Activated B cell treated with CpG ODN at 0.5 μM for 24 hours (primary cell): ENCODE measurements around the gene TGM3. TPM values are rescaled to one million over a fixed set of nuclear protein-coding genes. Genes with fewer than 3 reads are reported as not detected.
A peak's percentile ranks its signal among the peaks of the same experiment; 100 is the strongest.

Experiments used
- ATAC-seq: fragments of 200-7000 bp; cut with Tn5 transposase; one replicate; pipeline ENCODE4 v1.10.0; 2021; ENCODE audit warnings: low read depth, mild to moderate bottlenecking, moderate library complexity
- CTCF ChIA-PET: fragments of 350-600 bp; sonication (Branson Sonifier 250); formaldehyde crosslinking; loops from one replicate; lab custom pipeline; 2021; ENCODE audit warnings: antibody characterized with exemption; lab: Charles Lee
- POLR2A ChIA-PET: fragments of 350-600 bp; sonication (Branson Sonifier 250); formaldehyde crosslinking; loops from one replicate; lab custom pipeline; 2021; ENCODE audit warnings: antibody characterized with exemption; lab: Charles Lee
- DNase-seq: peaks from one replicate; pipeline ENCODE4 v3.0.0; 2022
- H3K27ac Mint-ChIP-seq: one replicate; pipeline ENCODE4 v1.8.0; 2020; ENCODE audit warnings: mixed read lengths
- H3K27me3 Mint-ChIP-seq: one replicate; pipeline ENCODE4 v1.8.0; 2021; ENCODE audit warnings: mixed read lengths
- H3K36me3 Mint-ChIP-seq: one replicate; pipeline ENCODE4 v1.8.0; 2021; ENCODE audit warnings: low read depth, mixed read lengths
- H3K4me1 Mint-ChIP-seq: one replicate; pipeline ENCODE4 v1.8.0; 2021; ENCODE audit warnings: mixed read lengths
- H3K4me3 Mint-ChIP-seq: one replicate; pipeline ENCODE4 v1.8.0; 2020; ENCODE audit warnings: mild to moderate bottlenecking, mixed read lengths
- H3K9me3 Mint-ChIP-seq: one replicate; pipeline ENCODE4 v1.8.0; 2020; ENCODE audit warnings: mixed read lengths
- CTCF ChIP-seq: fragments of 200-600 bp; IDR thresholded peaks from one replicate; pipeline ENCODE4 v1.8.0; 2022; ENCODE audit warnings: antibody characterized with exemption, mild to moderate bottlenecking
- intact Hi-C: fragments of 100-400 bp; cut with micrococcal nuclease; formaldehyde crosslinking; loops from one replicate; pipeline ENCODE4 v1.15.1; 2024
- total RNA-seq: library from RNA; stranded (reverse); gene quantifications from 2 replicates; pipeline ENCODE4 v1.2.3, GENCODE V29; 2022

TGM3 gene
- total RNA-seq, 1 donor from 2014 or later: not detected

- ATAC-seq: no peak
- ChIA-PET CTCF (interaction anchor here (1.3 kb wide), 1 partner anchor 92 kb away, joined by 4 read pairs; no protein-coding TSS in a partner anchor), POLR2A (interaction anchor here (1.0 kb wide), 1 partner anchor 171 kb away, joined by 4 read pairs; the partner anchor contains the start of gene SNRPB)
- no peaks in the 10 kb centered on the region for H3K36me3 Mint-ChIP-seq
- H3K27ac Mint-ChIP-seq: no peak overlapping the region
- H3K27me3 Mint-ChIP-seq: no peaks in the 10 kb centered on the region
- intact Hi-C loops: no loop called here
- DNase-seq: no peak
- H3K4me3 Mint-ChIP-seq: no peak overlapping the region
- H3K9me3 Mint-ChIP-seq: no peaks in the 10 kb centered on the region
- TF ChIP-seq CTCF: no peak
- peaks cover 33% of the 10 kb centered on the region for H3K4me1 Mint-ChIP-seq
Observed at GRCh38 chr20:2299301-2299700, 3.5 kb downstream of the TGM3 start.

GRCh38 chr20:2300002-2300401 is 4.2 kb downstream of the TGM3 start:
- CTCF ChIA-PET: interaction anchor here (1.3 kb wide), 1 partner anchor 92 kb away, joined by 4 read pairs; no protein-coding TSS in a partner anchor

GRCh38 chr20:2300420-2300819 is 4.6 kb downstream of the TGM3 start:
- intact Hi-C loops: loop anchor here (2.0 to 10.0 kb wide), 4 partner anchors 170 to 498 kb away; partner anchors contain the start of gene SNRPB
- ATAC-seq (no peak), DNase-seq (no peak)
- POLR2A ChIA-PET: interaction anchor here (0.6 to 1.6 kb wide), 8 partner anchors 11 to 352 kb away, joined by 3 to 9 read pairs (median 4); partner anchors contain the start of gene SNRPB
- CTCF ChIA-PET: interaction anchor here (0.8 to 1.5 kb wide), 3 partner anchors 12 to 93 kb away, joined by 3 to 14 read pairs (median 3); no protein-coding TSS in a partner anchor
- Mint-ChIP-seq H3K36me3 (no peaks in the 10 kb centered on the region), H3K9me3 (no peaks in the 10 kb centered on the region), H3K27me3 (no peaks in the 10 kb centered on the region), H3K4me1 (peaks cover 33% of the 10 kb centered on the region), H3K27ac (peak overlapping the region; percentile 87), H3K4me3 (no peak overlapping the region)
- no peak for TF ChIP-seq CTCF

More at GRCh38 chr20:2300002-2300401, 4.2 kb downstream of the TGM3 start:
- POLR2A ChIA-PET: interaction anchor here (1.0 kb wide), 1 partner anchor 171 kb away, joined by 4 read pairs; the partner anchor contains the start of gene SNRPB
- Mint-ChIP-seq H3K27ac (peak overlapping the region; percentile 46), H3K9me3 (no peaks in the 10 kb centered on the region), H3K36me3 (no peaks in the 10 kb centered on the region), H3K4me1 (peaks cover 33% of the 10 kb centered on the region), H3K27me3 (no peaks in the 10 kb centered on the region), H3K4me3 (no peak overlapping the region)
- ATAC-seq: no peak
- DNase-seq: no peak
- intact Hi-C loops: loop anchor here (2.0 to 10.0 kb wide), 4 partner anchors 171 to 498 kb away; partner anchors contain the start of gene SNRPB
- TF ChIP-seq CTCF: no peak

GRCh38 chr20:2301164-2301622 is 5.4 kb downstream of the TGM3 start:
- H3K4me1 Mint-ChIP-seq: peaks cover 33% of the 10 kb centered on the region
- no peaks in the 10 kb centered on the region for H3K36me3 Mint-ChIP-seq
- H3K9me3 Mint-ChIP-seq: no peaks in the 10 kb centered on the region
- H3K4me3 Mint-ChIP-seq: peak overlapping the region; percentile 8
- intact Hi-C loops: loop anchor here (1.0 to 10.0 kb wide), 8 partner anchors 12 to 499 kb away; partner anchors contain the start of gene SNRPB
- ATAC-seq: peak; percentile 94
- ChIA-PET CTCF (interaction anchor here (0.6 to 1.5 kb wide), 4 partner anchors 11 to 347 kb away, joined by 3 to 14 read pairs (median 3); no protein-coding TSS in a partner anchor), POLR2A (interaction anchor here (0.6 to 1.6 kb wide), 9 partner anchors 12 to 412 kb away, joined by 3 to 9 read pairs (median 4); partner anchors contain the start of gene SNRPB)
- peak; percentile 52 for DNase-seq
- H3K27ac Mint-ChIP-seq: peak overlapping the region; percentile 87
- no peaks in the 10 kb centered on the region for H3K27me3 Mint-ChIP-seq
- TF ChIP-seq CTCF: no peak

- H3K36me3 Mint-ChIP-seq: no peaks in the 10 kb centered on the region
Observed at GRCh38 chr20:2302384-2303060, 6.7 kb downstream of the TGM3 start.

More at GRCh38 chr20:2302384-2303060, 6.7 kb downstream of the TGM3 start:
- no peak for TF ChIP-seq CTCF
- ATAC-seq: no peak
- DNase-seq: no peak
- H3K4me3 Mint-ChIP-seq: no peak overlapping the region
- H3K4me1 Mint-ChIP-seq: peaks cover 33% of the 10 kb centered on the region
- H3K9me3 Mint-ChIP-seq: no peaks in the 10 kb centered on the region
- ChIA-PET POLR2A (no interaction called here), CTCF (no interaction called here)
- H3K27ac Mint-ChIP-seq: no peak overlapping the region
- H3K27me3 Mint-ChIP-seq: no peaks in the 10 kb centered on the region
- intact Hi-C loops: loop anchor here (5.0 to 10.0 kb wide), 3 partner anchors 350 to 500 kb away; no protein-coding TSS in a partner anchor
